ENCODE measurements around the gene HJURP.

HJURP gene

DNA sequence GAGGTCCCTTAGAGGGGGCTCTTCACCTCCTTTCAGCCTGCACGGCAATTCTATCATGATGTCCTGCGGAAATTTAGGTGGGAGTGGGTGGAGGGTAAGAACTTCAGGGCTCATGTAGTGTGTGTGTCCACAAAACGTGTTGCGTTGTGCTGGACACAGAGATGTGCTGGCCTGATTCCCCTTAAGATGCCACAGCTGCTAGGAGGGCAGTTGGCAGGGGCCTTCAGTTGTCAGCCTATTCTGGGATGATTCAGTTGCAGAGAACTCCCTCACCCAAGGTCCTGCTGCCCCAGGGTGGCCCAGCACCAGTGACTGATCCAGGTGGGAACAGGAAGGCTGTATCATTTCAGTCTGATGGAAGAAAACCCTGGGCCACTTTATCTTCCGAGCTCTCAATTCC, 1.0 kb upstream of the HJURP start:
- H3K27ac ChIP-seq = peak overlapping the region; percentile 93

DNA sequence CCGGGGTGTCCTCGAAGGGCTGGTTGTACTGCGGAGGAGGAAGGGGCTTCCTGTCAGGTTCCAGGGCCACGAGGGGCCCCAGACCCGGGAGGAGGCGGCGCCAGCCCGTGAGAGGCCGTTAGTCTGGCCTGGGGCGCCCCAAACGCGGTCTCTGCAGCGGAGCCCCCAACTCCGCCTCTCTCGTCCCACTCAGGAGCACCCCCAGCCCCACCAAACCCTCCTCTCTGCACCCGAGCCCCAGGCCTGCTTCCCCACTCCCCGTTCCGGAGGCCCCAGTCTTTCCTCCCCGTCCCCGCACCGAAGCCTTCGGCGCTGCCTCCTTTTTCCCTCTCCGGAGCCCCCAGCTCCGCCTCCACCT, 473 bp downstream of the HJURP start:
- TF ChIP-seq, protein P1, sequence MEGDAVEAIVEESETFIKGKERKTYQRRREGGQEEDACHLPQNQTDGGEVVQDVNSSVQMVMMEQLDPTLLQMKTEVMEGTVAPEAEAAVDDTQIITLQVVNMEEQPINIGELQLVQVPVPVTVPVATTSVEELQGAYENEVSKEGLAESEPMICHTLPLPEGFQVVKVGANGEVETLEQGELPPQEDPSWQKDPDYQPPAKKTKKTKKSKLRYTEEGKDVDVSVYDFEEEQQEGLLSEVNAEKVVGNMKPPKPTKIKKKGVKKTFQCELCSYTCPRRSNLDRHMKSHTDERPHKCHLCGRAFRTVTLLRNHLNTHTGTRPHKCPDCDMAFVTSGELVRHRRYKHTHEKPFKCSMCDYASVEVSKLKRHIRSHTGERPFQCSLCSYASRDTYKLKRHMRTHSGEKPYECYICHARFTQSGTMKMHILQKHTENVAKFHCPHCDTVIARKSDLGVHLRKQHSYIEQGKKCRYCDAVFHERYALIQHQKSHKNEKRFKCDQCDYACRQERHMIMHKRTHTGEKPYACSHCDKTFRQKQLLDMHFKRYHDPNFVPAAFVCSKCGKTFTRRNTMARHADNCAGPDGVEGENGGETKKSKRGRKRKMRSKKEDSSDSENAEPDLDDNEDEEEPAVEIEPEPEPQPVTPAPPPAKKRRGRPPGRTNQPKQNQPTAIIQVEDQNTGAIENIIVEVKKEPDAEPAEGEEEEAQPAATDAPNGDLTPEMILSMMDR (conservative IDR thresholded peaks at IDR 0.05) = no peak
- TF ChIP-seq ZFX (IDR thresholded peaks at IDR 0.05) = no peak
- peak overlapping the region; percentile 93 for H3K27ac ChIP-seq

More for the DNA sequence above, 1.0 kb upstream of the HJURP start:
- no peak for TF ChIP-seq ZFX (IDR thresholded peaks at IDR 0.05)
- TF ChIP-seq, protein P1 (conservative IDR thresholded peaks at IDR 0.05) = no peak

DNA sequence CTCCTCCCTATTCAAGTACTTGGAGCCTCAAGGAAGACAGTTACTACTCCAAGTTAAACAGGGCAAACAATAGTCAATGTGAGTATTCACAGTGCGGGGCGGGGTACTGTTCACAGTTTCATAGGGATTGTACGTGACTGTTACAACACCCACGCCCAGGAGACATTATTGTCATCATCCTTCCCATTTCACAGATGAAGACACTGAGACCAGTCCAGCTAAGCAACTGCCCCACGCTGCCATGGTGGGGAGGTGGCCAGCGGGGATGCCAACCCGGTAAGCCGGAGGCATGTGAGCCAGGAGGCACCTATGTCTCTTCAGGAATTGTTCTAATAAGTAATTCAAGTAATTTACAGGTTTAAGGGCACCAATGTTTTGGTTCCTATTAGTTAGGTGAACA, 982 bp downstream of the HJURP start:
- peak overlapping the region; percentile 93 for H3K27ac ChIP-seq
- TF ChIP-seq ZFX (IDR thresholded peaks at IDR 0.05) = no peak
- TF ChIP-seq, protein P1 (conservative IDR thresholded peaks at IDR 0.05) = no peak

DNA sequence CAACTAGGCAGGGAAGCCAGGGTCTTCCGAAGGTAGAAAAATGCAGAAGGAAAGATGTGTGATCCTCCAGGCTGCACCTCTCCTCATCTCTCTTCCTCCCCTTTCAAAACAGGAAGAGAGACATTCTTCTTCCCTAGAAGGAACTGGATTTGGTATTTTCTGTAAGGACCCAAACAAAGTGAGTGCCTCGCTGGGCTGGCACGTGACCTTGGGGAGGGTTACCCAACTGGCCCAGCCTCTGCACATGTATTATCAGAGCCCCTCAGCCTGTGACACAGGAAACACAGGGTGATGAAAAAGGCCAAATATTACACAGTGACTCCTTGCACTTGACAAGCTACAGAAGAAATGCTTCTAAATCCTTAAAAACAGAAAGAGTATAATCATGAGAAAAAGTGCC, 2.3 kb downstream of the HJURP start:
- 0 out of 2 replicates have a peak overlapping the region, but pooled peaks have one; percentile 9 for H3K27ac ChIP-seq

DNA sequence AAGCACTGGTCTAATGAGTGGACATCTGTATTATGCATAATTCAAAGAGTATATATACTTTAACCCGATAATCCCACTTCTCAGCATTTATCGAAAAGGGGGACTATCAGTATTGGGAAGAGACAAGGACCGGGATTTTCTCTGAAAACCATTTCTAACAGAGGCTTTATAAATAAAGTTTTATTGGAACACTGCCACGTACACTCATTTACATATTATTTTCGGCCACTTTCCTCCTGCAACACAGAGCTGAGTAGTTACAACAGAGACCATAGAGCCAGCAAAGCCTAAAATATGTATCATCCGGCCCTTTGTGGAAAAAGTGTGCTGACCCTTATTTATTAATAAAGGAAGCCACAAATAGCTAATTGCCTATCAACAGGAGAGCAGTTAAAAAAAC, 3.2 kb downstream of the HJURP start:
- TF ChIP-seq ZFX (IDR thresholded peaks at IDR 0.05) = no peak
- TF ChIP-seq, protein P1 (conservative IDR thresholded peaks at IDR 0.05) = no peak
- H3K27ac ChIP-seq = no peak overlapping the region

More for the DNA sequence above, 2.3 kb downstream of the HJURP start:
- TF ChIP-seq, protein P1 (conservative IDR thresholded peaks at IDR 0.05) = no peak
- TF ChIP-seq ZFX (IDR thresholded peaks at IDR 0.05) = no peak

DNA sequence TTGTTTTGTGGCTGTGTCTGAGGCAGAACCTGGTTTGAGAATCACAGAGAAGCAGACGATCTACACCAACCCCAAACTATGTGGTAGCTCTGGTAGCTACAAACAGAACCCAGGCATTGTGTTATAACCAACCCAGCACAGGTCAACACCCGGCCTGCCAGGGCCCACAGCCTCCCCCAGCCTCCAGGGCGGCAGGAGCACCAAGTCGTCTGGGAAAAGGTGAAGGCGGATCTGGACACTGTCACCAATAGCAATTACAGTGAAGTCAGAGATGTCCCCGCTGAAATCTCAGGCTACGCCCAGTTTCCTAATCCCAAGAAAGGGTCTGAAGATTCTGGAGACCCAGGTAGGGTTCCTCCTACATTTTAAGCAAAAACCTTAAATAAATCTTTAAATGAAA, 3.6 kb downstream of the HJURP start:
- no peak overlapping the region; the same call in 1 of the 2 replicates for H3K27ac ChIP-seq
- no peak for TF ChIP-seq ZFX (IDR thresholded peaks at IDR 0.05)
- TF ChIP-seq, protein P1 (conservative IDR thresholded peaks at IDR 0.05) = no peak

DNA sequence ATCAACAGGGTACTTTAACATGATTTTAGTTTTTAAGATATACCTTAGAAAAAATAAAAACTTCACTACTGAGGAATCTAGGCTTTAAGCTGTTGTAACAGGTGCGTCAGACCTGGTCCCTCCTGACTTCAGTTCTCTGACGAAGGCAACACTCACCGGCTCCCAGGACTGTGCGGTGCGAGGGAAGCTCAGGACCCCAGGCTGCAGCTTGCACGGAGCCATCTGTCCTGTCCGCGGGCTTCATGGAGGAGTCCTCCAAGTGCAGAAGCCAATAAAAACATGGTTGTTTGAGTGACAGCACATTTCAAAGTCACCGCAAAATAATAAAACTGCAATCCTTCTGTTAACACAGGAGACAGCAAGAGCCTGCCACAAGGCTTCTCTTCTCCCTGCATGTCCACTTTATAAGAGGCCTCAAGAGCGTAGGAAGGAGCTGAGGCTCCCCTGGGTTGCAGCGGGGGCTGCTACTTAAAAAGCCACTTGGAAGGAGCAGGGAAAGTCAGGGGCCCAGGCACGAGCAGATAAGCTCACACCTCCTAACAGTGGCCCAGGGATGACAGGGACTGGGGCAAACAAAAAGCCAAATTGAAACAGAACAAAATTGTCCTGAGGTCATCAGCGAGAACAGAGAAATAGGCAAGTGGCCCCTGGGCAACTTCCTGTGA, 4.6 kb downstream of the HJURP start:
- TF ChIP-seq, protein P1 (conservative IDR thresholded peaks at IDR 0.05) = no peak
- no peak for TF ChIP-seq ZFX (IDR thresholded peaks at IDR 0.05)
- no peak overlapping the region; the same call in 1 of the 2 replicates for H3K27ac ChIP-seq
